NCI-H774 (cell line): Measurements from ENCODE around the gene GPATCH2L.

ENCODE experiments used
- DNase-seq: peaks from one replicate; lab custom pipeline; 2025; lab: John Stamatoyannopoulos, UW

Gene GPATCH2L

DNA sequence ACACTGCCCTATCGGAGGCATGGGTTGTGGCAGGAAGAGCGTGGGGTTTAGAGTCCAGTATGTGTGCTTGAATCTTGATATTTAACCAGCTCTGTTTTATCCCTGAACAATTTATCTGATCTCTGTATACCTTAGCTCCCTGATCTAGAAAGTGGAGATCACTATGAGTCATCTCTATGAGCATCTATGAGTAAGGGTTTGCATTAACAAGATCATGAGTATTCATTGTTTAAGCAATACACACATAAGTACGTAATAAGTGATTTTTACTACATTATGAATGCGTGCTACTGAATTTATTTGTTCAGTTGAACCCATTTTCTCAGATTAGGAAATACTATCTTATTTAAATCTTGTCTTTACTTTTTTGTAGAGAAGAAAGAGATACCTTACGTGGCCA lies 49.4 kb downstream of the GPATCH2L start:
- no peak for DNase-seq

DNA sequence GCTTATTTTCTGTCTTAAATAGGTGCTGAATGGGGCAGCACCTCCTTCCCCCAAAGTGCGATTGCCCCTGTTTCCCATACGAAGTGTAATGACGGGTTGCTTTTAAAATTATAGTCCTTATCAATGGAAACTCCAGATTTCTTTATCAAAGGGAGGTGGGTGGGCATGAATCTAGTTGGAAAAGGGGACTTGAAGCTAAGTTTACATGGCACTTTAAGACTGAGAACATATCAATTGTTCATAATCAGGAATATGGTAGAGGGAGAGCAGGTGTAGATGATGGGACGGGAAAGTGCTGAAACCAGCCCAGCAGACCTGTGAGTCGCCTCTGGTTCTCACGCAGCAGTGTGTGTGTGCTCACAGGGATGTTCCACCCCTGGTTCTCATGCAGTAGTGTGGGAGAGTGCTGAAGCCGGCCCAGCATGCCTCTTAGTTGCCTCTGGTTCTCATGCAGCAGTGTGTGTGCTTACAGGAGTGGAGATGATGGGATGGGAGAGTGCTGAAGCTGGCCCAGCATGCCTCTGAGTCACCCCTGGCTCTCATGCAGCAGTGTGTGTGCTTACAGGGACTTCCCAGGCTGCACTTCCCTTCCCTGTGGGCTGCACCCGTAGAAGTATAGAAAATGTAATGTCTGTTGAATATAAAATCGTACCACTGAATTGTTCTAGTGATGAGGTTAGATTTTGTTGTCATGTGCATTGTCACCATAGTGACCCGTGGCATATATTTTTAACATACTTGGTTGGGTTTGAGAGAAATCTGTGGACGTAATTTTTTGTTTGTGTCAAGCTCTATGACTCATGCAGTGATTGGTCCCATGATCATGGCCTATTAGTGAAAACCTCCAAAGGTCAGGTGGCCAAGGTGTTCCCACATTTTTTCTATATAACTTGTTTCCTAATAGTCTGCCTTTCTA lies 51.6 kb downstream of the GPATCH2L start:
- no peak for DNase-seq

DNA sequence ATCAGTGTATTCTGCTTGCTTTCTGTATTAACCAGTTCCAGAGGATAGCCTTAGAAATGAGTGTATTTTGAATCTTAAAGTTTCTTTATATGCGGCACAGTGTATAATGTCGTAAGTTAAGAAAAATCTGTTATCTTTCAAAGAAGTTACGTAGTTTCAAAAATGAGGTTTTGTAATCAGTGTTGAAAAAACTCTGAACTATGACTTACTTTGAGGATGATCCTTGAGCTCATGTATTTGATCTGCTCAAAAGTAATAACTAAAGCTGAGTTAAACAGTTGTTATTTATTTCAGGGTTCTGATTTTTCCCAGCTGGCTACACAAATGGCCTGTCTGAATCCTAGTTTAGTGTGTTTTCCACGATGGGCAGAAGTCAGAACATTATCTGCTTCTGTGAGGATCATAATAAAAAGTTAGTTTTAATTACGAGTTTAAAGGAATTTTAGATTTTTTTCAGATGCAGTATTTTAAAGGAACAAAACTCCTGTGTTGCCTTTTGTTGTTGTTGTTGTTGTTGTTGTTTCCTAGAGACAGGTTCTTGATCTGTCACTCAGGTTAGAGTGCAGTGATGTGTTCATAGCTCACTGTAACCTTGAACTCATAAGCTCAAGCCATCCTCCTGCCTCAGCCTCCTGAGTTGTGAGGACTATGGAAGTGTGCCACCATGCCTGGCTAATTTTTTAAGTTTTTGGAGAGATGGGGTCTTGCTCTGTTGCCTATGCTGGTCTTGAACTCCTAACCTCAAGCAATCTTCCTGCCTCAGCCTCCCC lies 52.9 kb downstream of the GPATCH2L start:
- no peak for DNase-seq

DNA sequence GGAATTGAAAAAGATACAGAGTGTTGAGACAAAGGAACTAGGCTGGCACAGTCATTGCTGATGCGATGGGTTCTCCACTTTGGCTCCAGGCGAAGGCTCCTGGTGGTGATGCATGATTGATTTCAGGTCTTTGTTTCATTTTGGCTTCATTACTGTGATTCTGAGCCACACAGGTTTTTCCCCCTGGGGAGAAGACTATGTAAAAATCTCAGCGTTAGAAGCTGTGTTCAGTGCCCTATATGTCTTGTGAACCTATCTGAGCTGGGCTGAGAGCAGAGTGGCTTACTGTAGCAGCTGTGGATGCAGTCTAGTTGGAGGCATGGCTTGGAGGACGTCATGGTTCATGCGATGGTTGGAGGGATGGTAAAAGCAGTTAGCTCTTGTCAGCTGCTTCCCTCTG lies 54.0 kb downstream of the GPATCH2L start:
- DNase-seq = no peak

DNA sequence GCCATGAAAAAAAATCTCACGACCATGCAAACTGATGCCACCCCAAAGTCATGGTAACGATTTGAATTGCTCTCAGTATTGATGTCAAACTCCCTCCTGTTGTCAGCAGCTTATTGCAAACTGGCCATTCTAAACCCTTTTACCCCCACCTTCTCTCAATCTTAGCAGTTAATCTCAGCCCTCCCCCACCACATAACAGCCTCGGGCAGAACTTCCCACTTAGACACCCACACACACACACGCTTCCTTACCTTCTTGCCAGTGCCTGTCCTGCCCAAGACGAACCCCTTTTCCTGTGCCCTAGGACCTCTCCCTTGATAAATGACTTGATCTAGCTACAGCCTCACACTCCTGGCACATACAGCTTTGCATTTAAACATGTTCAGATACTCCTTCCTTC lies 56.6 kb downstream of the GPATCH2L start:
- no peak for DNase-seq

DNA sequence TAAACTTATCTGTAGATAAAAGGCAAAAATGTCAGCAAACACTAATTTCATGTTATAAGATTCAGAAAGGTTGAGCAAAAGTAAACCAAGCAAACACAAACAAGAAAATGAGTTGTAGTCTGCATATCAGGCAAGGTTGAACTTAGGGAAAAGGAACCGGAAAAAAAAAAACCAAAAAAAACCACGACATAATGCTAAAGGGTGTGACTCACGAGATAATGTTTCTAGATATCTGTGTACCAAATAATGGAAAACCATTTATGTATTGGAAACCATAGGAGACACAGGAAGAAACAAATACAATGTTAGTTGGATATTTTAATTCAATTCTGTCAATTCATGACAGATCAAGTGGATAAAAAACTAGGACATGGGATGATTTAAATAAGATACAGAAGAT lies 60.5 kb downstream of the GPATCH2L start:
- DNase-seq = no peak

DNA sequence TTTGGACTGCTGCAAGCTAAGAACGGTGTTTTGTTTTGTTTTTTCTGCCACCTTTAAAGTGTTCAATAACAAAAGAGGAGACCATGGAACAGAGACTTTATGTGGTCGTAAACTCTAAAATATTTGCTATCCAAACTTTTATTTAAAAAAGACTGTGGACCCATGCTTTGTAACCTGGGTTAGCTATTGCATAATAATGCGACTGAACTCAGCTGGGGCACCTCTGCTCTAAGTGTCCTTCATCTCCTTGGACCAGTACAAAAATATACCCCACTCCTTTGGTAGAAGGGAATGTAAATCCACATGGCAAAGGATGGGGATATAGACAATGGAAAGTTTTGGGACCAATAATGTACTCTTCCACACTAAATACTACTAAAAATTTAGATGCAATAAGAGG lies 65.5 kb downstream of the GPATCH2L start:
- DNase-seq = no peak

DNA sequence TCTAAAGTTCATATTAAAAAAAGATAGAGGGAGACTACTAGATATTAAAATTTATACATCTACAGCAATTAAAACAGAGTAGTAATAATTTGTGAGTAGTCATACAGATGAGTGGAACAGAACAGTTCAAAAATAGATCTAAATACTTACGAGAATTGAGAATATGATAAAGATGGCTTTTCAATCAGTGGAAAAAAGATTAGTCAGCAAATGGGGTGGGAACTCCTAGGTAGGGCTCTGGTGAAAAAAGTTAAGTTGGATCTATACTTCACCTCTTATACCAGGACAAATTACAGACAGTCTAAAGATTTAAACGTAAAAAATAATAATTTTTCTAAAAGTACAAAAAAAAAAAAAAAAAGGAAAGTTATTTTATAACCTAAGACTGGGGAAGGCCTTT lies 66.9 kb downstream of the GPATCH2L start:
- no peak for DNase-seq

DNA sequence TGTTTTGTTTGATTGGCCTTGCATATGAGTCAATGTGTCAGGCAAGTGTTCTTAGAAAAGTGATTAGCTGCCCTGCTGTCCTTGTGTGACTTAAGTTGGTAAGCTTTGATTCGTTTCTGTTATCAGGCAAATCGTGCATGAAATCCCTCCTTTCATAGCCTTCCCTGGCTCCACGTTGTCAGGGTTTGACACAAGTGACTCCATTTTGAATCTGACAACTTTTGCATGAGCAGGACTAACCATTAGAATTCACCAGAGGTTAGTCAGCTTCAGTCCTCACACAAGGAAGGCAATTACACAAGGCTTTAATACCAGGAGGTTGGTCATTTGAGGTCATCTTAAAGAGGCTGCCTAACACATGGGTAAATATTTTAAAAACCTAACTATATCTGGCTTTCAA lies 68.2 kb downstream of the GPATCH2L start:
- no peak for DNase-seq

DNA sequence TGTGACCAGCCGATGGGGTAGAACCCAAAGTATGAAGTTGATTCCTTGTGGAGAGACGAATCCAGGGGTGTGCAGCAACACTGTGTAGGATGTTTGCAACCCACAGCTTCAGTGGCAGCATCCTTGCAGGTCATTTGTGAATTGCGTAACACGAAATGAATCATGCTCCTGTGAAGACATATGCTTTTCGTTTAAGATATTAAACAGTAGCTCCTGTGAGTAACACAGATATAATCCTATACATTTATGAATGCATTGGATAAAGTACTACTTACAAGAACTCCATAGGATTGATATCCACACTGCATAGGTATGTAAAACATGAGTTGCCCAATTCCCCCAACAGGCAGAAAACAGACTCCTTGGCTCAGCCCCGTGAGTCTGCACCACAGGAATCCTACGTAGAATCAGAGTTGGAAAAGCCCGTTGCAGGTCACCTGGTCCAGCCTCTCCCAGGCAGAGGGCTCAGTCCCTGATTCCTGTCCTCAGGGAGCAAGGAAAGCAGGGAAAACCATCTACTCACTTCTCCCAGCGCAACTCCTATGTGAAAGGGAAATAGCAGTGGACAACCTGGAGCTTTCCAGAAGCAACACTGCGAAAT lies 75.8 kb downstream of the GPATCH2L start:
- DNase-seq = no peak

DNA sequence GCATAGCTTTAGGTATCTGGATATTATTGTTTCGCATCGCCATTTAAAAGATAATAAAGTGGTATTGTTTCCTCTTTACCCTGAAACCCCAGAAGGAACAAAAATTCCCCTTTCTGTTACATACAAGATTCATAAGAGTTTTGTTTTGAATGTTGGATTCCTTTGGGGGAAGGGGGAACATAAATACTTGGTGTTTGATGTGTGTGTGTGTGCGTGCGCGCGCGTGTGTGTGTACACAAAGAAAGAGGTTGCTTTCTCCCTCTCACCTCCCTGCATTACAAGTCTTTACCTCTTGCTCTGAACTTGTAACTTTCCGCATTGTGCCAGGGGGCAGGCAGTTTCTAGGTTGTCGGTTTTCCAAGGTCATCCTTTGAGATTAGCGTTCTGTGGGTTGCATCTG lies 76.4 kb downstream of the GPATCH2L start:
- no peak for DNase-seq

DNA sequence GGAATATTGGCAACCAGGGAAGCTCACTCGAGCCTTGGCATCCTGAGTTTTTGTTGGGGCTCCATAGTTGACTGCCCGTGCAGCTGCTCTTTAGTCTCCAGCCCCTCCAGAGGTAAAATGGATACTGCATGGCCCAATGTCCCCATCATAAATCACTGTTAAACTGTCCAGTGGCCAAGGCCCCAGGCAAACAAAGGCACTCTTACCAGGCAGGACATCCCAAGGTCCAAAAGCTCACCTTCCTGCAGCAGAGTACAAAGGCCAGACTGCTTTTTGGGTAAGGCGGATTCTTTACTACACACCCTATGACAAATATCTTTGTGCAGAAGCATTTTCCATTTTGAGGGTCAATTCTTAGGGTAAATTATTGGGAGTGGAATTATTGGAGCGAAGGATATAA lies 81.1 kb downstream of the GPATCH2L start:
- no peak for DNase-seq

DNA sequence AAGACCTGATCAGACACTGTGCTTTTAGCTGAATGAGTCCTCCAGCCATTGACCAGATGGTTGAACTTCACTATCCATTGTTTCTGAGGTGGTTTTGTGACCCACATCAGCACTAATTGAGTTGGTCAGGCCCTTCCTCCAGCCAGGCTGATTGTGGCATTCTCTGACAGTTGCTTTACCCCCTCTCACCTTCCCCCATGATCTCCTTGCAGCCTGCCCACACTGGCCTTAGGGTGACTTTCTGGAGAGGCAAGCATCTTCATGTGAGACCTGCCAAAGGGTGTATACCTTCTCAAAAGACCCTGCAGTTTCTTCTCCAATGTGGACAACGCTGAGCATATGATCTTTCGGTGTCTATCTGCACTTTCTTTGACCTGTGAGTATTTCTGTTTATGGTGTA lies 83.9 kb downstream of the GPATCH2L start:
- DNase-seq = no peak

DNA sequence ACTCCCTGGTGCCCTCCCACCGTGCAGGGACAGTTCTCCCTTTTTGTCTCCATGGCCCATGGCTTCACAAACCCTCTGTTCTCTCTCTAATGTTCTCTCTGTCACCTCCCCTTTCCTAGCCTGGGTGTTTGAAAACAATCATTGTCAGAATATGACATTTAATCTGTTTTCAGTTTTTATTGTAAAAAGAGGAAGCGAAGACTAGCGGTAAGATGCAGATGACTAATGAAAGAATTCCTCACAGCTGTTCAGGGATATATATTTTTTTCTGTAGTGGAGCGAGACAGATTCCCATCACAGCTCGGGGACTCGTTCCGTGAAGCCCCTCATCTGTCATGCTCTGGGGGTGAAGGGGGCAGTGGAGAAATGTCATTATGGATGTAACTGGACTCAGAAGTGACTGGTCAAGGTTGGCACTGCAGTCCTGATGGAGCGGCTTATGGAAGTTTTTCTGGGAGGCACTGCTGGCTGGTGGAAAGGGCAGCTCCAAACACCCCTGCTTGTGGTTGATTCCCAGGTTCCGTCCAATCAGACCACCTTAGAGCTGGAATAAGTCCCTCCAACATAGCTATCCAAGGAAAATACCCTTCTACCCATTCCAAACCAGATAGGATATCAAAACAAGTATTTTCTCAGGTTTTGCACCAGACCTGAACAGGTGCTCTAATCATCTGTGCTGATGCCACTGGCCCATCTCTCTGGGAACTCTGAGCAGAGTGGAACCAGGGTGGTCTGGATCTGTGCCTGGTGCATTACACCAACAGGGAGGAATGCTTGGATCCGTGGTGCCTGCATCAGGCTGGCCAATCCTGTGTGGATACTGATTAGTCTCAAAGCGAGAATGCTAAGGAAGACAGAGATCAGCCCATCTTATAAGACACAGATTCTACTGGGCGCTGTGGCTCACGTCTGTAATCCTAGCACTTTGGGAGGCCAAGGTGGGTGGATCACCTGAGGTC lies 84.7 kb downstream of the GPATCH2L start:
- no peak for DNase-seq

DNA sequence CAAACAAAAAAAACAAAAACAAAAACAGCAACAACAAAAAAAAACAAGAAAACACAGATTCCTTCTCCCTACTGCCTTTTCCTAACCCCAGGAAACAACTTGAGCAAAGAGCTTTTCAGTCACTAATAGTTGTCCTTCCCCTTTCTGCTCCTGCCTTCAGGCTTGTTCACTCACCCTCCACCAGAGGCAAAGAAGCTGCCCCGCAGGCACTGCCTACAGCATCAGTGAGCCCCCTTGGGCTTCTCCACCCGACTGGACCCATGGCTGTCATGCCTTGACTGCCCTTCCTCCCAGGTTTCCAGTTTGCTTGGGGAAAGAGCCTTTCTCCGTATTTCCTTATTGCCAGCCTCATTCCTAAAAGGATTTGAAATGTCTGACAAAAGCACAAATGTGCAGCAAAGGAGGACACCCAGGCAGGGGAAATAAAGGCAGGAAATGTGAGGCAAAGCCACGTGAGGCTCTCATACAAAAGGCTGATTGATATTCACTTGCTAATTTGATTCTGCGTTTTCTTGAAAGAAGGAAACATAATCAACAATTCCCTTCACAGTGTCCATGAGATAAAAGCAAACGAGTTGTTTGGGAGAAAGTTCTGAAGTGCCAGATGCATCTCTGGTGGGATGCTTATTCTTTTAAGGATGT lies 85.7 kb downstream of the GPATCH2L start:
- DNase-seq = no peak

DNA sequence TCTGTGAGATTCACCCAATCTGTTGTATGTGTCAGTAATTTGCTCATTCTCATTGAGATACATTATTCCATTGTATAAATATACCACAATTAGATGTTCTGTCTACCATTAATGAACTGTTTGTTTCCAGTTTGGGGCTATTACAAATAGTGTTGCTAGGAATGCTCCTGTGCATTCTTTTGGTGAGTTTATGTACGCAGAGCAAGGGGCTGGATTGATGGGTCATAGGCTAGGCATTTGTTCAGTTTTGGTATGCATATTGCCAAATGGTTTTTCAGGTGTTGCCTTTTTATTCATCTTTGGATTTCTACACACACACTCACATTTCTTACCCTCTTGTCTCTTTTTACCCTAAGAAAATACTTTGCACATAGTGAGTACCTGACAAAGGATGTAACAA lies 93.4 kb downstream of the GPATCH2L start:
- no peak for DNase-seq

DNA sequence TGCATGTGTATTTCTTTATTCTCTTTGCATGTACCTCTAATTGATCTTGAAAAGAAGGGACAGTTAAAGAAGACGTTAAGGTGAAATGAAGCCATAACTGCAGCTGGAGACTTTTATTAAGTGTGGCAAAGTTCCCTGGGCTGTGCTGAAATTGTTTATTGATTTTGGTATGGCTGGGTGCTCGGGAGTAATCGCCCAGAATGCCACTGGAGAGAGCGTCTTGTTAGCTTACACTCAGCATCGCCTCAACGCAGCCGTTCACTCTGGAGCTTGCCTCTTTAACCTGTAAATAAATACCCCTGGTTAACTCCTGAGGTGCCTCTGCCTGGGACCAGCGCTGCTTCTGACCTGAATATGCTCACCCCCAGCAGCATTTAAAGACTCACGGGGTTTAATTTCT lies 98.6 kb downstream of the GPATCH2L start:
- no peak for DNase-seq

DNA sequence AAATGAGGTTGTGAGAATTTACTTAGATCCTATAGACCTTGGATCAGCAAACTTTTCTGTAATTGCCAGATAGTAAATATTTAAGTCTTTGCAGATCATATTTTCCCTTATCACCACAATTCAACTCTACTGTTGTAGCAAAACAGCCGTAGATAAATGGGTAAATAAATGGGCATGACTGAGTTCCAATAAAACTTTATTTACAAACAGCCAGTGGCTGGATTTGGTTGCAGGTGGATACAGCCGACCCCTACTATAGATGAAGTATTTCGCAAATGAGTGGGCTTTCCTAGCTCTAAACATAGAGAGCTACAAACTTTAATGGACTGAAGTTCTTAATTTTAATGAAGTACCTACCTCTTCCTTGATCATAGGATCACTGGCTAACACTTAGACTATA lies 100.7 kb downstream of the GPATCH2L start:
- DNase-seq = no peak

DNA sequence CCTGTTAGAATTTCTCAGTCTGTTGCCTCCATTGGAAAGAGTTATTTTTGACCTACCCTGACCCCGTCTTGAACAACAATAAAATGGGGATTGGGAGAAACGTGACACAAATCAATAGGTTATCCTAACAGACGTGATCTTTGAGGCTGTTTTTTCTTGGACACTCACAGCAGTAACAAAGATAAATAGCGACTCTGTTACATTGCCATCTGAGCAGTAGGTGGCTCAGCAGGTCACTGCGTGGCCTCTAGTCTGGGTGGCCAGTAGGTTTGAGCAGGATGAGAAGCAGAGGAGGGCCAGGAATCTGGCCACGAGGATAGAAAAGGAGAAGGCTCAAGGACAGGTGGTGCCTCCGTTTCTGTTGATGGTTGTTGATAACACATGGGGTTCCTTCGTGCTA lies 101.4 kb downstream of the GPATCH2L start:
- DNase-seq = no peak

DNA sequence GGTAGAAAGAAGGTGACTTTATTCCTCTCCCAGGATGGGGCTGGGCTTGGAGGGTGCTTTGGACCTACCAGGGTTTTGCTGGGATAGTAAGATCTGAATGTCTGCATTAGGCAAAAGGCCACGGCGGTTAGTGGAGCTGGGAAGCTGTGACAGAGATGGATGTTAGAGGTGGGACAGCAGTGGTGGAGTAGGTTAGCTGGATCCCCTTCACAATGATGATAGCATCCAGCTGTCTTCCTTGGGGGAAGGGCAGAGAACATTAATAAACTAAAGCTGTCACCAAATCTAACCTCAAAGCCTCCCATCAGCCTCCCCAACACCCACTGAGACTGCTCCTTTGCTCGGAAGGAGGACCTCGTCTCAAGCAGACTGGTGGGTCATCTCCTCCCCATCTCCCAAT lies 104.8 kb downstream of the GPATCH2L start:
- DNase-seq = no peak

DNA sequence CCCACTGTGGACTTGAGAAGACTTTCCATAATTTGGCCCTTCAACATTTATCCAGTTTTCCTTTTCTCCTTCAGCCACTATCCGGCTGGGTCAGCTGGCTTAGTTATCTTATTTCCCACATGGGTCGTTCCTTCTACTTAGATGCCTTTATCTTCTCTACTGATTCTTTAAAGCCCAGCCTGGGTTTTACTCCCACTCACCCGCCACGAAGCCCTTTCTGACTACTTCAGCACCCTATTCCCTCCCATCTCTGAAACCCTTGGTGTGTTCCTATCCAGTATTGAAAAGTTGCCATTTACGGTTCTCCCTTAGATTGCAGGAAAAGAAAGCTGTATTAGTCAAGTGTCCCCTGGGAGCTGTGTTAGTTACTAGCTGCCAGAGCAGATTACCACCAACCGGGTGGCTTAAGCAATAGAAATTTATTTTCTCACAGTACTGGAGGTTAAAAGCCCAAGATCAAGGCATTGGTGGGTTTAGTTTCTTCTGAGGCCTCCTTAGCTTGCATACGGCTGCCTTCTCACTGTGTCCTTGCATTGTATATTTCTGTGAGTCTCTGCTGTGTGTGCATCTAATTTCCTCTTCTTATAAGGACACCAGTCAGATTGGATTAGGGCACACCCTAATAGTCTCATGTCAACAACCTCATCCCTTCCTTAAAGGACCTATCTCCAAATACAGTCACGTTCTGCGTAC lies 105.5 kb downstream of the GPATCH2L start:
- no peak for DNase-seq
